Upper lobe of left lung (tissue), 6 donors: ENCODE measurements around the gene ADCYAP1R1. TPM values are rescaled to one million over a fixed set of nuclear protein-coding genes. Genes with fewer than 3 reads are reported as not detected.

Experiments used
- ATAC-seq, 2 donors: fragments of 200-7000 bp; cut with Tn5 transposase; one replicate each; pipeline ENCODE4 v1.9.1; 2022; ENCODE audit warnings: mild to moderate bottlenecking in 2 of 2, moderate library complexity in 2 of 2; ENCODE audit not compliant: low FRiP score in 2 of 2
- DNase-seq, 2 donors: peaks; one replicate each; pipeline ENCODE4 v3.0.0-alpha.2; 2019 to 2020
- H3K27ac ChIP-seq, 4 donors: fragments of 200-600 bp; sonication (generic); one replicate each; pipeline ENCODE4 v1.5.1; 2016 to 2019
- H3K27me3 ChIP-seq, 4 donors: fragments of 200-600 bp; sonication (generic); one replicate each; pipeline ENCODE4 v1.5.1; 2017 to 2019
- H3K36me3 ChIP-seq, 4 donors: fragments of 200-600 bp; sonication (generic); one replicate each; pipeline ENCODE4 v1.5.1; 2016 to 2019
- H3K4me1 ChIP-seq, 4 donors: fragments of 200-600 bp; sonication (generic); one replicate each; pipeline ENCODE4 v1.5.1; 2018 to 2019
- H3K4me3 ChIP-seq, 4 donors: fragments of 200-600 bp; sonication (generic); one replicate each; pipeline ENCODE4 v1.5.1; 2017 to 2019; ENCODE audit warnings: mild to moderate bottlenecking in 2 of 4, moderate library complexity in 1 of 4
- H3K9me3 ChIP-seq, 4 donors: fragments of 200-600 bp; sonication (generic); one replicate each; pipeline ENCODE4 v1.5.1; 2018 to 2019
- CTCF ChIP-seq, 6 experiments: fragments of 450-650 bp in 4 of 6; fragments of 200-600 bp in 2 of 6; sonication (generic) in 2 of 6; IDR thresholded peaks; one replicate each; pipeline ENCODE4 v1.5.1; 2016 to 2019; ENCODE audit warnings: antibody characterized with exemption in 6 of 6
- EP300 ChIP-seq, 4 donors: sonication (generic); formaldehyde crosslinking; IDR thresholded peaks; one replicate each; pipeline ENCODE4 v1.5.1; 2017; ENCODE audit warnings: antibody characterized with exemption in 4 of 4, control low read depth in 2 of 4
- POLR2A ChIP-seq, 4 donors: fragments of 450-650 bp; IDR thresholded peaks; one replicate each; pipeline ENCODE4 v1.5.1; 2016 to 2017; ENCODE audit warnings: antibody characterized with exemption in 4 of 4, mild to moderate bottlenecking in 2 of 4
- POLR2AphosphoS5 ChIP-seq, 2 donors: sonication (generic); formaldehyde crosslinking; IDR thresholded peaks; one replicate each; pipeline ENCODE4 v1.5.1; 2017; ENCODE audit warnings: antibody characterized with exemption in 2 of 2
- WGBS, 2 donors: methylation state at CpG; one replicate each; pipeline ENCODE4 v1.1.5; 2017 to 2018; 5-methylcytosine and 5-hydroxymethylcytosine counted together
- total RNA-seq, 6 donors: library from RNA; depleted of rRNA in 4 of 6; stranded (reverse); fragments of >200 nt in 4 of 6; gene quantifications; one replicate each; pipeline versions ENCODE4 v1.1.0 to v1.2.1, GENCODE V29; 2016 to 2021
- donor health status: DM: no; HTN: no; CAD: no; lungs with moderate emphysema.
- donor health status: DM: no; HTN: yes; CAD: no; lungs with severe emphysema.

The ADCYAP1R1 gene
- total RNA-seq, 6 donors from 2014 or later = under 0.01 to 1.3 (median 0.13) TPM

GRCh38 chr7:31023877-31024276 is 28.2 kb upstream of the ADCYAP1R1 start:
- WGBS, 2 donors = 86 to 91% methylated on average over 5 of the region's 5 CpGs
- Histone ChIP-seq H3K27me3 (no peaks in the 10 kb centered on the region), H3K27ac (no peak overlapping the region), H3K36me3 (no peaks in the 10 kb centered on the region), H3K9me3 (no peaks in the 10 kb centered on the region), H3K4me1 (peaks cover 0 to 6% (median 3%) of the 10 kb centered on the region in 4 donors), H3K4me3 (no peak overlapping the region)
- TF ChIP-seq POLR2A (IDR thresholded peaks at IDR 0.05) (no peak), CTCF (IDR thresholded peaks at IDR 0.05) (no peak), EP300 (IDR thresholded peaks at IDR 0.05) (no peak), POLR2AphosphoS5 (IDR thresholded peaks at IDR 0.05) (no peak)
- ATAC-seq = no peak
- no peak for DNase-seq

- TF ChIP-seq POLR2A (IDR thresholded peaks at IDR 0.05) = no peak
- 35 to 40% methylated on average over 11 to 20 of the region's 20 CpGs for WGBS, 2 donors
- ATAC-seq (peak in 1 of 2 donors; percentile 9), DNase-seq (no peak)
- Histone ChIP-seq H3K9me3 (no peaks in the 10 kb centered on the region), H3K36me3 (no peaks in the 10 kb centered on the region), H3K27ac (no peak overlapping the region), H3K27me3 (no peaks in the 10 kb centered on the region), H3K4me1 (peaks cover 0 to 6% (median 3%) of the 10 kb centered on the region in 4 donors), H3K4me3 (no peak overlapping the region)
These were observed 24.7 kb upstream of the ADCYAP1R1 start for GRCh38 chr7:31027161-31027965.

- ATAC-seq (peak in 1 of 2 donors; percentile 9), DNase-seq (no peak)
- Histone ChIP-seq H3K36me3 (no peaks in the 10 kb centered on the region), H3K4me3 (no peak overlapping the region), H3K4me1 (peaks cover 0 to 6% (median 3%) of the 10 kb centered on the region in 4 donors), H3K9me3 (no peaks in the 10 kb centered on the region), H3K27ac (no peak overlapping the region), H3K27me3 (no peaks in the 10 kb centered on the region)
- no peak for TF ChIP-seq CTCF (IDR thresholded peaks at IDR 0.05)
- TF ChIP-seq EP300 (IDR thresholded peaks at IDR 0.05) = no peak
- no peak for TF ChIP-seq POLR2A (IDR thresholded peaks at IDR 0.05)
- no peak for TF ChIP-seq POLR2AphosphoS5 (IDR thresholded peaks at IDR 0.05)
- WGBS, 2 donors = 94 to 96% methylated on average over 5 of the region's 5 CpGs
These were observed 24.1 kb upstream of the ADCYAP1R1 start for GRCh38 chr7:31028006-31028405.

GRCh38 chr7:31028417-31028992 is 23.6 kb upstream of the ADCYAP1R1 start:
- TF ChIP-seq CTCF (IDR thresholded peaks at IDR 0.05) (no peak), EP300 (IDR thresholded peaks at IDR 0.05) (no peak), POLR2A (IDR thresholded peaks at IDR 0.05) (no peak), POLR2AphosphoS5 (IDR thresholded peaks at IDR 0.05) (no peak)
- DNase-seq (peak in 1 of 2 donors; percentile 63), ATAC-seq (no peak)
- 93 to 94% methylated on average over 14 to 18 of the region's 18 CpGs for WGBS, 2 donors
- Histone ChIP-seq H3K27ac (no peak overlapping the region), H3K36me3 (no peaks in the 10 kb centered on the region), H3K4me1 (peaks cover 0 to 6% (median 3%) of the 10 kb centered on the region in 4 donors), H3K27me3 (no peaks in the 10 kb centered on the region), H3K9me3 (no peaks in the 10 kb centered on the region), H3K4me3 (no peak overlapping the region)

GRCh38 chr7:31029251-31030042 is 22.7 kb upstream of the ADCYAP1R1 start:
- Histone ChIP-seq H3K9me3 (no peaks in the 10 kb centered on the region), H3K4me1 (peaks cover 0 to 6% (median 3%) of the 10 kb centered on the region in 4 donors), H3K27ac (no peak overlapping the region), H3K4me3 (no peak overlapping the region), H3K27me3 (no peaks in the 10 kb centered on the region), H3K36me3 (no peaks in the 10 kb centered on the region)
- ATAC-seq (no peak), DNase-seq (no peak)
- WGBS, 2 donors = 76 to 92% methylated on average over 7 of the region's 7 CpGs
- TF ChIP-seq POLR2AphosphoS5 (IDR thresholded peaks at IDR 0.05) (no peak), CTCF (IDR thresholded peaks at IDR 0.05) (no peak), EP300 (IDR thresholded peaks at IDR 0.05) (no peak), POLR2A (IDR thresholded peaks at IDR 0.05) (no peak)
